HepG2 (cell line): ENCODE data around the gene EMC9. TPM values are rescaled to one million over a fixed set of nuclear protein-coding genes. Genes with fewer than 3 reads are reported as not detected.
A peak's percentile ranks its signal among the peaks of the same experiment; 100 is the strongest.

Source experiments
- CEBPG ChIP-seq: IDR thresholded peaks from 2 replicates; pipeline ENCODE4 v1.6.1; 2016
- NFE2L2 ChIP-seq: fragments of 150-350 bp; IDR thresholded peaks from 2 replicates; pipeline ENCODE4 v1.6.1; 2014; ENCODE audit warnings: low read length
- NPAS2 ChIP-seq: sonication (generic); formaldehyde crosslinking; IDR thresholded peaks from 2 replicates; pipeline ENCODE4 v1.8.0; 2022; ENCODE audit warnings: mild to moderate bottlenecking, missing genetic modification reagents, borderline replicate concordance
- RAD51 ChIP-seq: fragments of 450-650 bp; IDR thresholded peaks from 2 replicates; pipeline ENCODE4 v1.6.1; 2016; ENCODE audit warnings: borderline replicate concordance
- YEATS4 ChIP-seq: sonication (generic); formaldehyde crosslinking; IDR thresholded peaks from 2 replicates; pipeline ENCODE4 v1.4.0; 2020; ENCODE audit warnings: missing genetic modification reagents, borderline replicate concordance
- ZBTB40 ChIP-seq, 2 experiments: fragments of 450-650 bp in 1 of 2; sonication (generic) in 1 of 2; formaldehyde crosslinking in 1 of 2; IDR thresholded peaks; 2 replicates each; pipeline versions ENCODE4 v1.6.1 to v1.8.0; 2016 to 2022; ENCODE audit warnings: antibody characterized with exemption in 1 of 2, mild to moderate bottlenecking in 1 of 2, missing genetic modification reagents in 1 of 2
- ZBTB42 ChIP-seq: sonication (generic); formaldehyde crosslinking; IDR thresholded peaks from 2 replicates; pipeline ENCODE4 v1.5.0; 2020; ENCODE audit warnings: mild to moderate bottlenecking, missing genetic modification reagents
- ZMYM2 ChIP-seq: sonication (generic); formaldehyde crosslinking; IDR thresholded peaks from 2 replicates; pipeline ENCODE4 v1.8.0; 2022; ENCODE audit warnings: mild to moderate bottlenecking, missing genetic modification reagents
- ZNF18 ChIP-seq: sonication (generic); formaldehyde crosslinking; IDR thresholded peaks from 2 replicates; pipeline ENCODE4 v1.8.0; 2022; ENCODE audit warnings: mild to moderate bottlenecking, missing genetic modification reagents; ENCODE audit not compliant: insufficient replicate concordance
- ZNF207 ChIP-seq: fragments of 450-650 bp; IDR thresholded peaks from 2 replicates; pipeline ENCODE4 v1.6.1; 2016; ENCODE audit warnings: antibody characterized with exemption, borderline replicate concordance
- ZNF543 ChIP-seq: sonication (generic); formaldehyde crosslinking; IDR thresholded peaks from 2 replicates; pipeline ENCODE4 v1.4.0; 2020; ENCODE audit warnings: mild to moderate bottlenecking, missing genetic modification reagents
- ZNF772 ChIP-seq: sonication (generic); formaldehyde crosslinking; IDR thresholded peaks from 2 replicates; pipeline ENCODE4 v1.5.0; 2020; ENCODE audit warnings: mild to moderate bottlenecking, missing genetic modification reagents
- polyA plus RNA-seq, 8 experiments: library from polyadenylated mRNA; depleted of rRNA in 3 of 8; stranded (reverse) in 7 of 8; unstranded in 1 of 8; fragments of >200 nt; fragmentation: Illumina TruSeq in 4 of 8; extraction: Trizol in 4 of 8; gene quantifications; 2 replicates each; pipeline versions ENCODE4 v1.2.1 to v1.2.3, GENCODE V29; 2011 to 2016; ENCODE audit warnings: low read depth in 4 of 8, missing spikeins in 1 of 8, mixed read lengths in 1 of 8; ENCODE audit not compliant: insufficient read depth in 1 of 8
- total RNA-seq, 5 experiments: library from RNA; depleted of rRNA; stranded (reverse); fragments of >200 nt; fragmentation: Illumina TruSeq; extraction: Trizol; gene quantifications; 2 replicates each; pipeline ENCODE4 v1.2.3, GENCODE V29; 2016; ENCODE audit warnings: low read depth in 1 of 5
- TF ChIP-seq, protein P1 (sequence below): IDR thresholded peaks from 2 replicates; pipeline ENCODE4 v1.4.0; 2020; ENCODE audit warnings: mild to moderate bottlenecking, missing genetic modification reagents

EMC9 gene
- total and polyA plus RNA-seq, 2 of the 13 experiments (the other 11 are each of a cell fraction or from before 2014, with no cell fraction given): 60.5 to 78.7 TPM

GRCh38 chr14:24160850-24161804, 19.7 kb upstream of the EMC9 start, which contains the start of gene IRF9 (continued):
- TF ChIP-seq ZBTB40 (IDR thresholded peaks at IDR 0.05) (no peak), ZBTB40 (CRISPR knock-in tag; IDR thresholded peaks at IDR 0.05) (peak; percentile 53; the same call in 1 of the 2 replicates), YEATS4 (CRISPR knock-in tag) (peak; percentile 94), NFE2L2 (peak; percentile 11; the same call in 1 of the 2 replicates), ZNF207 (peak; percentile 78; the same call in 1 of the 2 replicates), ZMYM2 (CRISPR knock-in tag) (peak; percentile 77; the same call in 1 of the 2 replicates), ZBTB42 (0 out of 2 replicates have a peak, but pooled peaks have one; percentile 87), RAD51 (peak; percentile 97), NPAS2 (no peak), ZNF543 (CRISPR knock-in tag) (no peak), ZNF772 (CRISPR knock-in tag) (peak; percentile 99), ZNF18 (CRISPR knock-in tag) (peak; percentile 91), CEBPG (peak; percentile 87)
- TF ChIP-seq, protein P1, sequence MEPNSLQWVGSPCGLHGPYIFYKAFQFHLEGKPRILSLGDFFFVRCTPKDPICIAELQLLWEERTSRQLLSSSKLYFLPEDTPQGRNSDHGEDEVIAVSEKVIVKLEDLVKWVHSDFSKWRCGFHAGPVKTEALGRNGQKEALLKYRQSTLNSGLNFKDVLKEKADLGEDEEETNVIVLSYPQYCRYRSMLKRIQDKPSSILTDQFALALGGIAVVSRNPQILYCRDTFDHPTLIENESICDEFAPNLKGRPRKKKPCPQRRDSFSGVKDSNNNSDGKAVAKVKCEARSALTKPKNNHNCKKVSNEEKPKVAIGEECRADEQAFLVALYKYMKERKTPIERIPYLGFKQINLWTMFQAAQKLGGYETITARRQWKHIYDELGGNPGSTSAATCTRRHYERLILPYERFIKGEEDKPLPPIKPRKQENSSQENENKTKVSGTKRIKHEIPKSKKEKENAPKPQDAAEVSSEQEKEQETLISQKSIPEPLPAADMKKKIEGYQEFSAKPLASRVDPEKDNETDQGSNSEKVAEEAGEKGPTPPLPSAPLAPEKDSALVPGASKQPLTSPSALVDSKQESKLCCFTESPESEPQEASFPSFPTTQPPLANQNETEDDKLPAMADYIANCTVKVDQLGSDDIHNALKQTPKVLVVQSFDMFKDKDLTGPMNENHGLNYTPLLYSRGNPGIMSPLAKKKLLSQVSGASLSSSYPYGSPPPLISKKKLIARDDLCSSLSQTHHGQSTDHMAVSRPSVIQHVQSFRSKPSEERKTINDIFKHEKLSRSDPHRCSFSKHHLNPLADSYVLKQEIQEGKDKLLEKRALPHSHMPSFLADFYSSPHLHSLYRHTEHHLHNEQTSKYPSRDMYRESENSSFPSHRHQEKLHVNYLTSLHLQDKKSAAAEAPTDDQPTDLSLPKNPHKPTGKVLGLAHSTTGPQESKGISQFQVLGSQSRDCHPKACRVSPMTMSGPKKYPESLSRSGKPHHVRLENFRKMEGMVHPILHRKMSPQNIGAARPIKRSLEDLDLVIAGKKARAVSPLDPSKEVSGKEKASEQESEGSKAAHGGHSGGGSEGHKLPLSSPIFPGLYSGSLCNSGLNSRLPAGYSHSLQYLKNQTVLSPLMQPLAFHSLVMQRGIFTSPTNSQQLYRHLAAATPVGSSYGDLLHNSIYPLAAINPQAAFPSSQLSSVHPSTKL (CRISPR knock-in tag): peak; percentile 94
